Ishikawa (cell line): ENCODE results near the gene AGGF1.

ENCODE experiments used
- CEBPB ChIP-seq: IDR thresholded peaks from 2 replicates; pipeline ENCODE4 v1.6.1; 2012
- CREB1 ChIP-seq: IDR thresholded peaks from 2 replicates; pipeline ENCODE4 v1.6.1; 2012; ENCODE audit warnings: low read depth
- EGR1 ChIP-seq: IDR thresholded peaks from 2 replicates; pipeline ENCODE4 v1.6.1; 2012
- EP300 ChIP-seq: IDR thresholded peaks from 2 replicates; pipeline ENCODE4 v1.6.1; 2012; ENCODE audit warnings: borderline replicate concordance
- FOXM1 ChIP-seq: IDR thresholded peaks from 2 replicates; pipeline ENCODE4 v1.6.1; 2012; ENCODE audit warnings: low read depth, borderline replicate concordance
- NFIC ChIP-seq: IDR thresholded peaks from 2 replicates; pipeline ENCODE4 v1.6.1; 2012
- RAD21 ChIP-seq: IDR thresholded peaks from 2 replicates; pipeline ENCODE4 v1.6.1; 2012; ENCODE audit warnings: low read depth
- REST ChIP-seq: IDR thresholded peaks from 2 replicates; pipeline ENCODE4 v1.6.1; 2012; ENCODE audit warnings: low read depth, mild to moderate bottlenecking
- TAF1 ChIP-seq: IDR thresholded peaks from 2 replicates; pipeline ENCODE4 v1.6.1; 2012; ENCODE audit warnings: low read depth, mild to moderate bottlenecking
- TCF12 ChIP-seq: IDR thresholded peaks from 2 replicates; pipeline ENCODE4 v1.6.1; 2012; ENCODE audit warnings: low read depth
- TEAD4 ChIP-seq: IDR thresholded peaks from 2 replicates; pipeline ENCODE4 v1.6.1; 2012
- USF1 ChIP-seq: IDR thresholded peaks from 2 replicates; pipeline ENCODE4 v1.6.1; 2012
- YY1 ChIP-seq: IDR thresholded peaks from 2 replicates; pipeline ENCODE4 v1.6.1; 2012; ENCODE audit warnings: low read depth
- ZBTB7A ChIP-seq: IDR thresholded peaks from 2 replicates; pipeline ENCODE4 v1.6.1; 2012; ENCODE audit warnings: low read depth
- TF ChIP-seq, protein P1 (sequence below): IDR thresholded peaks from 2 replicates; pipeline ENCODE4 v1.6.1; 2012

AGGF1 gene

DNA sequence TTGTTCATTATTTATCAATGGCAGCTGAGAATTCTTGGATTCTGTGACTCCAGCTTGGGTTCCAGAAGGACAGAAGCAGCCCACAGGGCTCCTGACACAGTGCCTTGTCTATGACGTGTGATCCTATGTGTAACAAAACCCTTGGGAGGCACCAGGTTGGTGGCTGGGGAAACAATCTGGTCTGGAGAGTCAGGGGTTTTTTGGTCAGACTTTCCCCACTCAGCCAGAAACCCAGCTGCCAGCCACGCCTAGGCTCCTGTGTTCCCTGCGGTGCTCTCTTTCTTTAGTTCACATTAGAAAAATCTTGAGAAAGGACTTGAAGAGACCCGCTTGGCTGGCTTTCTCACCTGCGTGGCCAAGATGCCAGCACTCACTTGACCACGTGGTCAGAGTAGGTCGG is 72.3 kb downstream of the AGGF1 start:
- no peak for TF ChIP-seq NFIC
- TF ChIP-seq RAD21 = no peak
- TF ChIP-seq USF1 = no peak
- no peak for TF ChIP-seq EGR1
- no peak for TF ChIP-seq TAF1
- TF ChIP-seq TCF12 = no peak
- TF ChIP-seq YY1 = no peak
- TF ChIP-seq, protein P1, sequence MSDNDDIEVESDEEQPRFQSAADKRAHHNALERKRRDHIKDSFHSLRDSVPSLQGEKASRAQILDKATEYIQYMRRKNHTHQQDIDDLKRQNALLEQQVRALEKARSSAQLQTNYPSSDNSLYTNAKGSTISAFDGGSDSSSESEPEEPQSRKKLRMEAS = no peak
- TF ChIP-seq REST = no peak
- no peak for TF ChIP-seq FOXM1
- no peak for TF ChIP-seq ZBTB7A
- no peak for TF ChIP-seq CREB1
- TF ChIP-seq EP300 = no peak
- TF ChIP-seq TEAD4 = no peak
- no peak for TF ChIP-seq CEBPB

GRCh38 chr5:77103457-77103856 is 73.3 kb downstream of the AGGF1 start:
- TF ChIP-seq CEBPB (no peak), ZBTB7A (no peak), EGR1 (no peak), TAF1 (no peak), EP300 (no peak), TCF12 (no peak), YY1 (no peak), CREB1 (no peak), NFIC (no peak), REST (no peak), RAD21 (no peak), FOXM1 (no peak), USF1 (no peak), TEAD4 (no peak)
- TF ChIP-seq, protein P1 = no peak

- no peak for TF ChIP-seq TAF1
- TF ChIP-seq REST = no peak
- TF ChIP-seq RAD21 = no peak
- TF ChIP-seq CEBPB = no peak
- TF ChIP-seq CREB1 = no peak
- no peak for TF ChIP-seq ZBTB7A
- no peak for TF ChIP-seq FOXM1
- no peak for TF ChIP-seq TEAD4
- no peak for TF ChIP-seq USF1
- TF ChIP-seq TCF12 = no peak
- no peak for TF ChIP-seq YY1
- no peak for TF ChIP-seq EP300
- TF ChIP-seq EGR1 = no peak
- TF ChIP-seq, protein P1 = no peak
These were observed 74.6 kb downstream of the AGGF1 start for GRCh38 chr5:77104813-77105212.
